PC-9 (cell line): ENCODE results near the gene BOC. TPM values are rescaled to one million over a fixed set of nuclear protein-coding genes. Genes with fewer than 3 reads are reported as not detected.

Experiments used
- BruUV-seq: library from RNA; stranded (reverse); fragments of 400-500 nt; replicated peaks from 2 replicates; lab custom pipeline; 2021; lab: Mats Ljungman, UMichigan
- CTCF ChIA-PET: fragments of 300-600 bp; sonication (Branson Sonifier 250); formaldehyde crosslinking; loops from one replicate; lab custom pipeline; 2022; ENCODE audit warnings: antibody characterized with exemption; lab: Charles Lee
- POLR2A ChIA-PET: fragments of 300-600 bp; sonication (Branson Sonifier 250); formaldehyde crosslinking; loops from one replicate; lab custom pipeline; 2022; ENCODE audit warnings: antibody characterized with exemption; ENCODE audit not compliant: unreplicated experiment; lab: Charles Lee
- DNase-seq, 2 experiments: peaks; one replicate each; pipeline versions ENCODE4 v3.0.0 to v3.0.0-alpha.2; 2015 to 2022; ENCODE audit warnings: mixed read lengths in 1 of 2
- H2AFZ ChIP-seq: fragments of 200-600 bp; sonication (generic); 2 replicates; pipeline ENCODE4 v1.8.1; 2017; ENCODE audit warnings: antibody characterized with exemption
- H3F3A ChIP-seq: fragments of 200-600 bp; sonication (generic); 2 replicates; pipeline ENCODE4 v1.8.1; 2017; ENCODE audit warnings: antibody characterized with exemption, mild to moderate bottlenecking, low read depth; ENCODE audit not compliant: insufficient read depth
- H3K27ac ChIP-seq: fragments of 200-600 bp; sonication (generic); 2 replicates; pipeline ENCODE4 v1.6.1; 2016; ENCODE audit warnings: mixed run types
- H3K27me3 ChIP-seq: fragments of 200-600 bp; sonication (generic); 2 replicates; pipeline ENCODE4 v1.6.1; 2016; ENCODE audit warnings: low read depth, mixed run types; ENCODE audit not compliant: insufficient read depth
- H3K36me3 ChIP-seq: fragments of 200-600 bp; sonication (generic); 2 replicates; pipeline ENCODE4 v1.6.1; 2016; ENCODE audit warnings: low read depth, mixed run types
- H3K4me1 ChIP-seq: fragments of 200-600 bp; sonication (generic); replicated peaks from 2 replicates; pipeline ENCODE4 v1.6.1; 2016; ENCODE audit warnings: mixed run types; ENCODE audit not compliant: insufficient read depth
- H3K4me2 ChIP-seq: fragments of 200-600 bp; sonication (generic); 2 replicates; pipeline ENCODE4 v1.6.1; 2017; ENCODE audit warnings: mixed run types
- H3K4me3 ChIP-seq: fragments of 200-600 bp; sonication (generic); 2 replicates; pipeline ENCODE4 v1.6.1; 2016; ENCODE audit warnings: mixed run types
- H3K79me2 ChIP-seq: fragments of 200-600 bp; sonication (generic); 2 replicates; pipeline ENCODE4 v1.6.1; 2017; ENCODE audit warnings: low read depth, mixed run types
- H3K9me2 ChIP-seq: fragments of 200-600 bp; sonication (generic); 2 replicates; pipeline ENCODE4 v1.8.1; 2017; ENCODE audit warnings: mild to moderate bottlenecking; ENCODE audit not compliant: insufficient read depth
- H3K9me3 ChIP-seq: fragments of 200-600 bp; sonication (generic); 2 replicates; pipeline ENCODE4 v1.8.1; 2016; ENCODE audit warnings: low read depth; ENCODE audit not compliant: insufficient read depth
- H4K20me1 ChIP-seq: fragments of 200-600 bp; sonication (generic); 2 replicates; pipeline ENCODE4 v1.8.1; 2017; ENCODE audit not compliant: insufficient read depth
- EZH2 ChIP-seq: fragments of 200-600 bp; sonication (generic); IDR thresholded peaks from 2 replicates; pipeline ENCODE4 v1.8.0; 2017; ENCODE audit warnings: antibody characterized with exemption, low read depth
- intact Hi-C: fragments of 100-400 bp; cut with micrococcal nuclease; formaldehyde crosslinking; loops from one replicate; pipeline ENCODE4 v1.10.0; 2022; ENCODE audit not compliant: unreplicated experiment
- total RNA-seq: library from RNA; stranded (reverse); gene quantifications from 2 replicates; pipeline ENCODE4 v1.2.3, GENCODE V29; 2021
- TF ChIP-seq, protein P1 (sequence below): fragments of 200-600 bp; sonication (generic); conservative IDR thresholded peaks from 2 replicates; pipeline ENCODE4 v1.6.1; 2017; ENCODE audit warnings: mixed run types, antibody characterized with exemption, mild to moderate bottlenecking, moderate library complexity

The BOC gene
- total RNA-seq, 1 experiment from 2014 or later, result 3.0 TPM

DNA sequence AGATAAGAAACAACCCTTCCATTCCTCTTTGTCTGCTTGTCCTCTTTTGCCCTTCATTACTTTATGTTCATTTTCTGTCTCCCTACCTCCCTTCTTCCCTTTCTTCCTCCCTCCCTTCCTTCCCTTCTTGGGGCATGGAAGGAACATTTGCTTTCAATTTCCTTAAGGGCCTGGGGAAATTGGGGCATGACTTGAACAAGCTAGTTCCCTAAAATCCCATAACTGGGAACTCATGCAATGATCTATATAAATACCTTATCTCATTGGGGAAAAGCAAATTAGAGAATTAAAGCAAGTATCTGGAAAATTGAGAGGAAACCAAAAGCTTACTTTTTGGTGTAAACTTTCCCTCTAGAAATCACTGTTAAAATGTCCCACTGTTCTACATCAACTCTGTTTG lies 35.7 kb downstream of the BOC start:
- ChIA-PET POLR2A (no interaction called here), CTCF (interaction anchor here (0.8 kb wide), 1 partner anchor 12 kb away, joined by 3 read pairs; no protein-coding TSS in a partner anchor)
- H4K20me1 ChIP-seq, result no peaks in the 10 kb centered on the region
- no peaks in the 10 kb centered on the region for H3K36me3 ChIP-seq
- H3K9me2 ChIP-seq, result no peaks in the 10 kb centered on the region
- no TSS peak for BruUV-seq
- no peak overlapping the region for H2AFZ ChIP-seq
- no peak overlapping the region for H3K4me3 ChIP-seq
- TF ChIP-seq, protein P1, sequence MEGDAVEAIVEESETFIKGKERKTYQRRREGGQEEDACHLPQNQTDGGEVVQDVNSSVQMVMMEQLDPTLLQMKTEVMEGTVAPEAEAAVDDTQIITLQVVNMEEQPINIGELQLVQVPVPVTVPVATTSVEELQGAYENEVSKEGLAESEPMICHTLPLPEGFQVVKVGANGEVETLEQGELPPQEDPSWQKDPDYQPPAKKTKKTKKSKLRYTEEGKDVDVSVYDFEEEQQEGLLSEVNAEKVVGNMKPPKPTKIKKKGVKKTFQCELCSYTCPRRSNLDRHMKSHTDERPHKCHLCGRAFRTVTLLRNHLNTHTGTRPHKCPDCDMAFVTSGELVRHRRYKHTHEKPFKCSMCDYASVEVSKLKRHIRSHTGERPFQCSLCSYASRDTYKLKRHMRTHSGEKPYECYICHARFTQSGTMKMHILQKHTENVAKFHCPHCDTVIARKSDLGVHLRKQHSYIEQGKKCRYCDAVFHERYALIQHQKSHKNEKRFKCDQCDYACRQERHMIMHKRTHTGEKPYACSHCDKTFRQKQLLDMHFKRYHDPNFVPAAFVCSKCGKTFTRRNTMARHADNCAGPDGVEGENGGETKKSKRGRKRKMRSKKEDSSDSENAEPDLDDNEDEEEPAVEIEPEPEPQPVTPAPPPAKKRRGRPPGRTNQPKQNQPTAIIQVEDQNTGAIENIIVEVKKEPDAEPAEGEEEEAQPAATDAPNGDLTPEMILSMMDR, result no peak
- no peak for TF ChIP-seq EZH2
- H3K27ac ChIP-seq, result no peak overlapping the region
- H3K4me1 ChIP-seq, result no peaks in the 10 kb centered on the region
- no peaks in the 10 kb centered on the region for H3K79me2 ChIP-seq
- DNase-seq, result no peak
- intact Hi-C loops, result no loop called here
- no peaks in the 10 kb centered on the region for H3K9me3 ChIP-seq
- H3K4me2 ChIP-seq, result no peak overlapping the region
- H3K27me3 ChIP-seq, result no peaks in the 10 kb centered on the region
- H3F3A ChIP-seq, result no peaks in the 10 kb centered on the region

DNA sequence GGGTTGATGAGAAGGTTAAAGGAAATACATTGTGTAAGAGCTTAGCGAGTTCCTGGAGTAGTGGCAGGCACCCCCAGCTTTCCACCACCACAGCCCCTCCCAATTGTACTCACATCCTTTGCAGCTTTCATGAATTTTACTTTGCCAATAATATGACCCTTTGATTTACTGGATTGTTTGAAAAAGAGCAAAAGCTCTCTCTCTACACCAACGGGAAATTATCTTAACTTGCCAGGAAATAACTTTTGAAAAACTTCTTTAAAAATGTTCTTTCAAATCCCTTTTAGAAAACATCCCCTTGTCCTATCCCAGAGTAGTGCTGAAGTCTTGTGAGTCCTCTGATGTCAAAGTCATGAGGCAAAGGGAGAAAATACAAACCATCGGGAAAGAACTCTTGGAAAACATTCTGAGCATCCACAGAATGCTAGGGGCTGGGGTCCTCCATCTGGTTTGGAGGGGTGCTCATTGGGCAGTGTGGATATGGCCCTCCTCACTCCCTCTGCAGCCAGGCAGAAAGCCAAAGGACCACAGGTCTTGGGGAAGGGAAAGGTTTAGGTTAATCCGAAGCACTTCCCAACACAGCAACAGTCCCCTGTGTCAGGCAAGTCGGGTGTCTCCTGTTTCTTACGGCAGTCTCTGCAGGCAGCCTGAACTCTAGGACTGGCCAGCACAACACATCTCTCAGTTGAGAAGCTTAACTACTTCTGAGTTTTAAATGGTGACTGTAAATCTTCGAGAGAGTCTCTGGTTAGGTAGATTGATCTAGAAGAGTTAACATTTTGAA lies 36.5 kb downstream of the BOC start:
- no peaks in the 10 kb centered on the region for H3K36me3 ChIP-seq
- no peak overlapping the region for H3K4me3 ChIP-seq
- no peak for DNase-seq
- H3K27me3 ChIP-seq, result no peaks in the 10 kb centered on the region
- no peak overlapping the region for H3K27ac ChIP-seq
- no peaks in the 10 kb centered on the region for H3K9me2 ChIP-seq
- intact Hi-C loops, result no loop called here
- no peak overlapping the region for H3K4me2 ChIP-seq
- no peaks in the 10 kb centered on the region for H3F3A ChIP-seq
- H3K4me1 ChIP-seq, result no peaks in the 10 kb centered on the region
- no peaks in the 10 kb centered on the region for H3K9me3 ChIP-seq
- H4K20me1 ChIP-seq, result no peaks in the 10 kb centered on the region
- H3K79me2 ChIP-seq, result no peaks in the 10 kb centered on the region
- TF ChIP-seq, protein P1, result no peak
- TF ChIP-seq EZH2, result no peak
- ChIA-PET CTCF (interaction anchor here (0.8 kb wide), 1 partner anchor 11 kb away, joined by 3 read pairs; no protein-coding TSS in a partner anchor), POLR2A (interaction anchor here (0.6 kb wide), 1 partner anchor 119 kb away, joined by 3 read pairs; no protein-coding TSS in a partner anchor)
- no TSS peak for BruUV-seq
- H2AFZ ChIP-seq, result no peak overlapping the region

DNA sequence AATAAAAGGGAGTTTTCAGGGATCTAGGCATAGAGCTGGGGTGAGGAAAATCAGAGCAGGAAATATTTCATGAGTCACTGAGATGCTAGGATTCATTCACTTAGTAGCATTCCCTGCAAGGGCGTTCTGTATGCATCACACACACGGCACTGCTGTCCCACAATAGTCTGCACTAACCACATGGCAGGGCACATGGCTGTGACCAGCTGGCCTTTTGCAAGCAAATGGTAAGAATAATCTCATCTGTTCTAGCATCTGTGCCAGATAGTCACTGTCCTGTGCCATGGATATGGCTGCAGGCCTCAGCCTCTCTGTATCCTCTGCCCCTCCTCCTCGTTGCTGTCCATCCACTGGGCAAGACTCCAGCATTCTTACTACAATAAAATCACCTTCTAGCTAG lies 37.8 kb downstream of the BOC start:
- no peak overlapping the region for H3K4me3 ChIP-seq
- TF ChIP-seq EZH2, result no peak
- TF ChIP-seq, protein P1, result no peak
- no peaks in the 10 kb centered on the region for H3F3A ChIP-seq
- DNase-seq, result no peak
- no peaks in the 10 kb centered on the region for H3K27me3 ChIP-seq
- H3K9me3 ChIP-seq, result no peaks in the 10 kb centered on the region
- H3K9me2 ChIP-seq, result no peaks in the 10 kb centered on the region
- no peaks in the 10 kb centered on the region for H4K20me1 ChIP-seq
- ChIA-PET POLR2A (no interaction called here), CTCF (interaction anchor here (0.5 kb wide), 1 partner anchor 342 kb away, joined by 5 read pairs; no protein-coding TSS in a partner anchor)
- no peak overlapping the region for H3K4me2 ChIP-seq
- no peaks in the 10 kb centered on the region for H3K4me1 ChIP-seq
- H3K36me3 ChIP-seq, result no peaks in the 10 kb centered on the region
- no peak overlapping the region for H2AFZ ChIP-seq
- no peak overlapping the region for H3K27ac ChIP-seq
- H3K79me2 ChIP-seq, result no peaks in the 10 kb centered on the region
- BruUV-seq, result no TSS peak
- intact Hi-C loops, result no loop called here
